HEK293T (cell line): ENCODE measurements around the gene LRGUK.

Experiments used
- CTCF ChIA-PET: fragments of 350-600 bp; formaldehyde crosslinking; extraction: SDS; loops from one replicate; lab custom pipeline; 2021; ENCODE audit warnings: antibody characterized with exemption, inconsistent platforms; lab: Yijun Ruan, JAX
- POLR2A ChIA-PET: fragments of 350-600 bp; formaldehyde crosslinking; extraction: SDS; loops from one replicate; lab custom pipeline; 2020; ENCODE audit warnings: antibody characterized with exemption, inconsistent platforms; lab: Yijun Ruan, JAX
- DNase-seq: peaks from one replicate; pipeline ENCODE4 v3.0.0; 2012; ENCODE audit warnings: mixed read lengths; ENCODE audit errors: extremely low spot score
- ARNT ChIP-seq: fragments of 450-650 bp; IDR thresholded peaks from 2 replicates; pipeline ENCODE4 v1.6.1; 2017; ENCODE audit warnings: mild to moderate bottlenecking
- BHLHE40 ChIP-seq: fragments of 450-650 bp; IDR thresholded peaks from 2 replicates; pipeline ENCODE4 v1.6.1; 2016; ENCODE audit warnings: mild to moderate bottlenecking, moderate library complexity, borderline replicate concordance
- CTBP1 ChIP-seq: fragments of 450-650 bp; IDR thresholded peaks from 2 replicates; pipeline ENCODE4 v1.6.1; 2016; ENCODE audit warnings: borderline replicate concordance
- ELF4 ChIP-seq: fragments of 450-650 bp; IDR thresholded peaks from 2 replicates; pipeline ENCODE4 v1.6.1; 2017; ENCODE audit warnings: antibody characterized with exemption
- FOXA1 ChIP-seq: fragments of 450-650 bp; IDR thresholded peaks from 2 replicates; pipeline ENCODE4 v1.6.1; 2016; ENCODE audit warnings: mild to moderate bottlenecking
- FOXK2 ChIP-seq: fragments of 450-650 bp; IDR thresholded peaks from 2 replicates; pipeline ENCODE4 v1.6.1; 2016; ENCODE audit warnings: mild to moderate bottlenecking
- FOXM1 ChIP-seq: fragments of 450-650 bp; IDR thresholded peaks from 2 replicates; pipeline ENCODE4 v1.6.1; 2017; ENCODE audit warnings: mild to moderate bottlenecking, borderline replicate concordance
- HDGF ChIP-seq: fragments of 450-650 bp; IDR thresholded peaks from 2 replicates; pipeline ENCODE4 v1.6.1; 2017; ENCODE audit warnings: antibody characterized with exemption, borderline replicate concordance
- L3MBTL2 ChIP-seq: fragments of 450-650 bp; conservative IDR thresholded peaks from 2 replicates; pipeline ENCODE4 v1.6.1; 2016; ENCODE audit warnings: mild to moderate bottlenecking
- LEF1 ChIP-seq: fragments of 450-650 bp; IDR thresholded peaks from 2 replicates; pipeline ENCODE4 v1.6.1; 2017; ENCODE audit warnings: mild to moderate bottlenecking, borderline replicate concordance
- NFRKB ChIP-seq: fragments of 450-650 bp; IDR thresholded peaks from 2 replicates; pipeline ENCODE4 v1.6.1; 2016; ENCODE audit warnings: mild to moderate bottlenecking, moderate library complexity
- PKNOX1 ChIP-seq: fragments of 450-650 bp; IDR thresholded peaks from 2 replicates; pipeline ENCODE4 v1.6.1; 2016
- SP1 ChIP-seq: fragments of 450-650 bp; IDR thresholded peaks from 2 replicates; pipeline ENCODE4 v1.6.1; 2017
- SUZ12 ChIP-seq: fragments of 450-650 bp; IDR thresholded peaks from 2 replicates; pipeline ENCODE4 v1.6.1; 2016; ENCODE audit warnings: mild to moderate bottlenecking
- TARDBP ChIP-seq: fragments of 450-650 bp; IDR thresholded peaks from 2 replicates; pipeline ENCODE4 v1.6.1; 2016
- ZNF384 ChIP-seq: fragments of 450-650 bp; IDR thresholded peaks from 2 replicates; pipeline ENCODE4 v1.6.1; 2016

Gene LRGUK

DNA sequence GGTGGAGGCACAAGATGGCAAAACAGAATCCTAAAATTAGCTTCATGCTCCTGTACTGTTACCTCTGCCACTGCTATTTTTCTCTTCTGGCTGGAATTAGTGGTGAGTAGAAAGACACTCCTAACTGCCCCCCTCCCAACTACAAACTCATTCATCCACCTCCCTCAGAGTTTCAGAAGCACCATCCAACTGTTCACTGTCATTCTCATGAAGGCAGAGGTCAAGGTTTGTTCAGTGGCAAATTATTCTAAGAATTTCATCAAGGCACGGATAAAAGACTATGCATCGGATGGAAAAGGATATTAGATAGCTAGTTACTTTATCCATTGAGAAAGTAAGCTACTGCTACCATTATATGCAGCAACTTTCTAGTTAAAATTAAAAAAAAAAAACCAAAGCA is 59.7 kb downstream of the LRGUK start:
- POLR2A ChIA-PET = no interaction called here
- no peak for DNase-seq
- CTCF ChIA-PET = no interaction called here
- TF ChIP-seq SUZ12 = no peak

DNA sequence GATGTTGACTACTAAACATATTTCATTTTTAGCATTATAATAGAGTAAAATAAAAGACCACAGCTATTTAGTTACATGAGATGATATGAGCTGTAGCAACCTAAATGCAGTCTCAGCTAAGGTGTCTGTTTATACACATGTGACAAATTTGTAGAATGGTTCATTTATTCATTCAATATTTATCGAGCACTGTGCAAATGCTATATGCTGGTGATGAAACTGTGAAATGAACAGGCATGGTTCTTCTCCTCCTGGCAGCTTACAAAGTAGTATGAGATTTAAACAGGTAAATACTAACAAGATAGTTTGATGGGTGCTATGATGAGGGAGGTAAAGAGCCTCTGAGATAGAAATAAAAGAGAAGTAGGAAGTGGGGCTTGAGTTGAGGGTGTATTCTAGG is 60.8 kb downstream of the LRGUK start:
- POLR2A ChIA-PET = no interaction called here
- CTCF ChIA-PET = no interaction called here
- DNase-seq = no peak
- TF ChIP-seq FOXK2 = no peak
- TF ChIP-seq LEF1 = no peak
- TF ChIP-seq NFRKB = no peak
- TF ChIP-seq SUZ12 = no peak
- TF ChIP-seq CTBP1 = no peak
- TF ChIP-seq SP1 = no peak
- no peak for TF ChIP-seq ARNT
- no peak for TF ChIP-seq BHLHE40
- TF ChIP-seq ZNF384 = no peak
- TF ChIP-seq FOXA1 = no peak

DNA sequence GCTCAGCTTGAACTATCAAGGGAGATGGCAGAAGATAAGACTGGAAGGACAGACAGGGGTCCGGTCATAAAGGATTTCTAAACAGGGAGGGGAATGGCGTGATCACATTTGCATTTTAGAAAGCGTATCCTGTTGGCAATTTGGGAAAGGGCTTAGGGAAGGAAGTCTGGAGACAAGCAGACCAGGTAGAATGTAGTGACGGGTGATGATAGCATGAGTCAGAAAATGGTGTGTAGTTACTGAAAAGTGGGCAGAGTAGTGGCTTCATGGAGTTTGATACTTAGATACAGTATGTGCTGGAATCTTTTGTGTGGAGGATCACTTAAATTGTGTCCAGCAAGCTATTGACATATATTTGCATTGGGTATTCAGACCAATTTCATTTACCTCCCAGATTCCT is 61.2 kb downstream of the LRGUK start:
- DNase-seq = no peak
- ChIA-PET CTCF (no interaction called here), POLR2A (no interaction called here)
- TF ChIP-seq BHLHE40 = no peak
- no peak for TF ChIP-seq PKNOX1
- no peak for TF ChIP-seq LEF1
- TF ChIP-seq ZNF384 = no peak
- no peak for TF ChIP-seq L3MBTL2

GRCh38 chr7:134189559-134189958 is 62.4 kb downstream of the LRGUK start:
- TF ChIP-seq BHLHE40 (no peak), LEF1 (no peak)
- CTCF ChIA-PET = no interaction called here
- DNase-seq = no peak
- POLR2A ChIA-PET = no interaction called here

DNA sequence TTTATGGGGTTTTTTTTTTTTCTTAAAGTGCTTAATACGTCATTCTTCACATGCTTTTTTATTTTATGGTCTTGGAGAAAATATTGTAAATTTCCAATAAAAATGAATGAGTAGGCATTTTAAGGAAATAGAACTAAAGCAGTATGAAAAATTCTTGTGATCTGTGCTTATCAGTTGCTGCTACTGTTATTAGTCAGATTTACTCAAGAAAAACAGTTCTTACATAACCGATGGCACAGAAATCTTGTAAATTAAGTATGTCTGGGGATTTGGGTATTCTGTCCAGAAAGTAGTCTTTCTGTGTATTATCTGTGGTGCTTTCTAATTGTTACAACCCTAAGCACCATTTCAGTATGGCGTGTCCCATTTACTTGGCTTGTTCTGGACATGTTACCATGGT is 64.7 kb downstream of the LRGUK start:
- POLR2A ChIA-PET = no interaction called here
- CTCF ChIA-PET = no interaction called here
- no peak for DNase-seq
- TF ChIP-seq NFRKB = no peak
- TF ChIP-seq FOXK2 = no peak
- no peak for TF ChIP-seq FOXA1
- no peak for TF ChIP-seq ELF4
- TF ChIP-seq HDGF = no peak
- no peak for TF ChIP-seq L3MBTL2
- TF ChIP-seq SUZ12 = no peak
- no peak for TF ChIP-seq LEF1
- no peak for TF ChIP-seq ARNT
- no peak for TF ChIP-seq ZNF384
- no peak for TF ChIP-seq PKNOX1
- TF ChIP-seq SP1 = no peak
- no peak for TF ChIP-seq BHLHE40
- no peak for TF ChIP-seq FOXM1

DNA sequence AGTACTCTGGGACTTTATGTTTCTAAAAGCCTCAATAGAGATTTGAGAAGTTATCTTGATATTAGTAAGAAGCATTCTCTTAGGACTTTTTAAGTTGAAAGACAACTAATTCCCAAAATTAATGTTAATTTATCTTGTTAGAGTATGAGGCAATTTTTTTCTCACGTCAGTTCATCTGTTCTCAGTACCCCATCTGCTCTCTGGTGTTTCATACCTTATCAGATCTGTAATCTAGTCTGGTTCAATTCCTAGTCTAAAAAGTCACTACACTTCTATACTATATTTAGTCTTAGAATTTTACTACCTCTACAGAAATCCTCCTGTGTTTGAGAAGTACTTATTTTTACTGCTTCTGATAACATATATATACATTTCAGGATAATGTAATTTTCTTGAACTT is 66.1 kb downstream of the LRGUK start:
- TF ChIP-seq ARNT = no peak
- DNase-seq = no peak
- ChIA-PET CTCF (no interaction called here), POLR2A (no interaction called here)

- TF ChIP-seq SP1 = no peak
- TF ChIP-seq L3MBTL2 = no peak
- TF ChIP-seq FOXA1 = no peak
- no peak for TF ChIP-seq HDGF
- TF ChIP-seq PKNOX1 = no peak
- no peak for TF ChIP-seq SUZ12
- TF ChIP-seq TARDBP = no peak
- TF ChIP-seq ELF4 = no peak
- TF ChIP-seq BHLHE40 = no peak
- TF ChIP-seq ZNF384 = no peak
- no peak for TF ChIP-seq FOXM1
- no peak for TF ChIP-seq ARNT
- no peak for TF ChIP-seq CTBP1
- TF ChIP-seq FOXK2 = no peak
- no peak for TF ChIP-seq NFRKB
- no peak for TF ChIP-seq LEF1
- ChIA-PET CTCF (no interaction called here), POLR2A (no interaction called here)
- DNase-seq = no peak
Observed at GRCh38 chr7:134195252-134195651, 68.1 kb downstream of the LRGUK start.

DNA sequence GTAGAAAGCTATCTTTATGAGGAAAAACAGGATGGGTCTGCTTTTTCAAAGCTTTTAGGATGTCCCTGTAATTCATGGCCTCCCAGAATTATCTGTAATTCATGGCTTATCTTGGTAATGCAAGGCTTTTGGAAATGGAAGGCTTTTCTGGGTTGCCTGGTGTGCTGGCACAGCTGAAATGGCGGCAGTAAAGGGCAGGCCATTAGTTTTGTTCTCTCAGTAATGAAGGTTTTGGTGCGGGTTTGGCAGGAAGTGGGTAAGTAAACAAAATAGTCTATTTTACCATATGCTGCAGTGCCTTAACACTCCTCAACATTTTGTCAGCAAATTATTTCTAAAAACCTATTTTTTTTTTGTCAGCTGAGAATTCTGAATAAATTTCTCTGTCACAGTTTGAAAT is 69.3 kb downstream of the LRGUK start:
- CTCF ChIA-PET = interaction anchor here (1.0 kb wide), 1 partner anchor 9 kb away, joined by 3 read pairs; no protein-coding TSS in a partner anchor
- TF ChIP-seq L3MBTL2 (no peak), TARDBP (no peak), LEF1 (no peak), CTBP1 (no peak), HDGF (no peak), BHLHE40 (no peak), NFRKB (no peak), ARNT (no peak), FOXA1 (no peak), FOXK2 (no peak), SUZ12 (no peak), PKNOX1 (no peak), ELF4 (no peak), FOXM1 (no peak), ZNF384 (no peak)
- DNase-seq = no peak
- POLR2A ChIA-PET = no interaction called here
